H4 (cell line): ENCODE measurements around the gene TBC1D22A. TPM values are rescaled to one million over a fixed set of nuclear protein-coding genes. Genes with fewer than 3 reads are reported as not detected.
A peak's percentile ranks its signal among the peaks of the same experiment; 100 is the strongest.

Experiments
- DNase-seq: peaks from one replicate; pipeline ENCODE4 v3.0.0-alpha.2; 2015; ENCODE audit warnings: low spot score
- total RNA-seq: library from RNA; depleted of rRNA; stranded (reverse); fragments of >200 nt; shearing (Covaris generic); gene quantifications from 2 replicates; pipeline ENCODE4 v1.2.3, GENCODE V29; 2014

TBC1D22A gene
- total RNA-seq, 1 experiment from 2014 or later = 8.6 TPM

GRCh38 chr22:46737105-46737975 is 25.1 kb upstream of the TBC1D22A start:
- DNase-seq = no peak

GRCh38 chr22:46737976-46738646 is 24.3 kb upstream of the TBC1D22A start, which contains the start of gene CERK:
TSS of gene CERK (minus strand) at chr22:46738252. CDS start at chr22:46738148, 104 bp downstream.
- DNase-seq = peak; percentile 45

GRCh38 chr22:46738647-46739093 is 23.8 kb upstream of the TBC1D22A start:
- no peak for DNase-seq

- DNase-seq = peak; percentile 87
Measured at GRCh38 chr22:46739094-46739870, 23.2 kb upstream of the TBC1D22A start.

- DNase-seq = no peak
Measured at GRCh38 chr22:46740910-46741780, 21.3 kb upstream of the TBC1D22A start.

- DNase-seq = no peak
Measured at GRCh38 chr22:46741974-46742519, 20.4 kb upstream of the TBC1D22A start.

- DNase-seq = no peak
Measured at GRCh38 chr22:46742576-46743221, 19.8 kb upstream of the TBC1D22A start.

GRCh38 chr22:46744581-46744980 is 17.9 kb upstream of the TBC1D22A start:
- DNase-seq = no peak

- DNase-seq = no peak
Measured at GRCh38 chr22:46746192-46746591, 16.3 kb upstream of the TBC1D22A start.

GRCh38 chr22:46746620-46747019 is 15.8 kb upstream of the TBC1D22A start:
- no peak for DNase-seq

- DNase-seq = no peak
Measured at GRCh38 chr22:46747646-46748045, 14.8 kb upstream of the TBC1D22A start.

GRCh38 chr22:46748206-46748907 is 14.1 kb upstream of the TBC1D22A start:
- no peak for DNase-seq

- DNase-seq = no peak
Measured at GRCh38 chr22:46748908-46749675, 13.4 kb upstream of the TBC1D22A start.

- DNase-seq = no peak
Measured at GRCh38 chr22:46749682-46750529, 12.5 kb upstream of the TBC1D22A start.

GRCh38 chr22:46750530-46750800 is 12.0 kb upstream of the TBC1D22A start:
- no peak for DNase-seq

- DNase-seq = no peak
Measured at GRCh38 chr22:46750863-46751443, 11.5 kb upstream of the TBC1D22A start.

- DNase-seq = no peak
Measured at GRCh38 chr22:46752286-46752987, 10.0 kb upstream of the TBC1D22A start.
